AG04450 (cell line): ENCODE data around the gene STX3. TPM values are rescaled to one million over a fixed set of nuclear protein-coding genes. Genes with fewer than 3 reads are reported as not detected.

ENCODE experiments used
- CTCF ChIA-PET: fragments of 300-600, 350-600 bp; formaldehyde crosslinking; extraction: SDS; loops from one replicate; lab custom pipeline; 2022; ENCODE audit warnings: antibody characterized with exemption, inconsistent platforms; lab: Charles Lee
- POLR2A ChIA-PET: fragments of 350-600 bp; formaldehyde crosslinking; extraction: SDS; loops from one replicate; lab custom pipeline; 2021; ENCODE audit warnings: antibody characterized with exemption, inconsistent platforms; lab: Yijun Ruan, JAX
- DNase-seq: peaks from one replicate; pipeline ENCODE4 v3.0.0-alpha.2; 2011; ENCODE audit warnings: low read depth, low spot score
- H3K27ac ChIP-seq: one replicate; pipeline ENCODE4 v1.5.1; 2012; ENCODE audit warnings: low read depth, low read length, control low read depth
- H3K27me3 ChIP-seq: one replicate; pipeline ENCODE4 v1.6.0; 2012; ENCODE audit warnings: low read length; ENCODE audit not compliant: control insufficient read depth, insufficient read depth
- H3K4me3 ChIP-seq: 2 replicates; pipeline ENCODE4 v1.5.1; 2011; ENCODE audit warnings: mild to moderate bottlenecking, low read depth, low read length, control low read depth
- H3K9me3 ChIP-seq: 2 replicates; pipeline ENCODE4 v1.5.1; 2012; ENCODE audit warnings: low read length; ENCODE audit not compliant: control insufficient read depth, insufficient read depth
- polyA plus RNA-seq: library from polyadenylated mRNA; depleted of rRNA; stranded (reverse); fragments of >200 nt; gene quantifications from 2 replicates; pipeline ENCODE4 v1.2.3, GENCODE V29; 2011
- TF ChIP-seq, protein P1 (sequence below): IDR thresholded peaks from 2 replicates; pipeline ENCODE4 v1.5.1; 2011; ENCODE audit warnings: low read depth, low read length, control low read depth, inconsistent platforms

STX3 gene
- polyA plus RNA-seq, 1 experiment: 12.4 TPM

DNA sequence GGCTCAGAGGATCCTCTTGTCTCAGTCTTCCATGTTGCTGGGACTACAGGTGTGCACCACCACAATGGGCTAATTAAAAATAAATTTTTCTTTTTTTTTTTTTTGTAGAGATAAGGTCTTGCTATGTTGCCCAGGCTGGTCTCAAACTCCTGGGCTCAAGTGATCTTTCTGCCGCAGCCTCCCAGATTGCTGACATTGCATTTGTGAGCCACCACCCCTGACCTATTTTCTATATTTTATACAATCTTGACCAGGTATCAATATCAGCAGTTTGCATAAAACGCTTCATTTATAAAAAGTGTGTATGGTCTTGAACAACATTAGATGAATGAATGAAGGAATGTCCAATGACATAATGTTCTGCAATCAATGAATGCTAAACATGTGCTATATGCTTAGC is 9.1 kb upstream of the STX3 start:
- Histone ChIP-seq H3K27ac (no peak overlapping the region), H3K4me3 (no peak overlapping the region), H3K27me3 (peaks cover 3% of the 10 kb centered on the region), H3K9me3 (no peaks in the 10 kb centered on the region)
- TF ChIP-seq, protein P1, sequence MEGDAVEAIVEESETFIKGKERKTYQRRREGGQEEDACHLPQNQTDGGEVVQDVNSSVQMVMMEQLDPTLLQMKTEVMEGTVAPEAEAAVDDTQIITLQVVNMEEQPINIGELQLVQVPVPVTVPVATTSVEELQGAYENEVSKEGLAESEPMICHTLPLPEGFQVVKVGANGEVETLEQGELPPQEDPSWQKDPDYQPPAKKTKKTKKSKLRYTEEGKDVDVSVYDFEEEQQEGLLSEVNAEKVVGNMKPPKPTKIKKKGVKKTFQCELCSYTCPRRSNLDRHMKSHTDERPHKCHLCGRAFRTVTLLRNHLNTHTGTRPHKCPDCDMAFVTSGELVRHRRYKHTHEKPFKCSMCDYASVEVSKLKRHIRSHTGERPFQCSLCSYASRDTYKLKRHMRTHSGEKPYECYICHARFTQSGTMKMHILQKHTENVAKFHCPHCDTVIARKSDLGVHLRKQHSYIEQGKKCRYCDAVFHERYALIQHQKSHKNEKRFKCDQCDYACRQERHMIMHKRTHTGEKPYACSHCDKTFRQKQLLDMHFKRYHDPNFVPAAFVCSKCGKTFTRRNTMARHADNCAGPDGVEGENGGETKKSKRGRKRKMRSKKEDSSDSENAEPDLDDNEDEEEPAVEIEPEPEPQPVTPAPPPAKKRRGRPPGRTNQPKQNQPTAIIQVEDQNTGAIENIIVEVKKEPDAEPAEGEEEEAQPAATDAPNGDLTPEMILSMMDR: no peak
- ChIA-PET POLR2A (no interaction called here), CTCF (interaction anchor here (1.1 to 1.2 kb wide), 2 partner anchors 9 to 56 kb away, joined by 3 to 5 read pairs; partner anchors contain the start of gene STX3)
- no peak for DNase-seq

DNA sequence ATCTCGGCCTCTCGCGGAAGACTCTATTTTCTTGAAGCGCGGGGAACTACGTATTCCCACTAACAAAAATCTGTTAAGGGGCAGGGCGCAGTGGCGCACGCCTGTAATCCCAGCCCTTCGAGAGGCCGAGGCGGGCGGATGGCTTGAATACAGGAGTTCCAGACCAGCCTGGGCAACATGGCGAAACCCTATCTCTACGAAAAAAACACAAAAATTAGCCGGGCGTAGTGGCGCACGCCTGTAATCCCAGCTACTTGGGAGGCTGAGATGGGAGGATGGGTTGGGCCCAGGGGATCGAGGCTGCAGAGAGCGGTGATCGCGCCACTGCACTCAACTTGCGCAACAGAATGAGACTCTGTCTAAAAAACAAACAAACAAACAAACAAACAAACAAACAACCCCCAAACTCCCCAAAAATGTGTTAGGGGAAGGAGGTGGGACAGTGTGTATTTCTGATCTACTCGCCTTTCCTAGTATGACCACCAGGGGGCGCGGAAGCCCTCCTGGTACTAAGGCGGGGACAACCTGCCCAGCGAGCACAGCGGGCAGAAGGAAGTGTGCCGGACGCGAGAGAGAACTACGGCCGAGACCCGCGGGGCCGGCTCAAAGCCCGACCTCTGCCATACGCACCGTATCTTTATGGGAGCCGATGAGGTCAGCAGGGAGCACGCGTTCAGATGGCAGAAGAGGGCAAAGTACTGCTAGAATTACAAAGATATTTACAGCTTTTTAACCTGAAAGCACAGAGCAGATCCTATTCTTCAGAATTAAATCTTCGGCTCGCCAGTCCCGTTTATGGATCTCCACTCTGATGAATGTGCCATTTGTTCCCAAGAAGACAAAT is 1.3 kb upstream of the STX3 start:
- no peaks in the 10 kb centered on the region for H3K27me3 ChIP-seq
- peak; percentile 26 for DNase-seq
- H3K4me3 ChIP-seq: peak overlapping the region; percentile 85
- H3K27ac ChIP-seq: no peak overlapping the region
- POLR2A ChIA-PET: interaction anchor here (1.0 to 1.3 kb wide), 3 partner anchors 23 to 57 kb away, joined by 3 to 4 read pairs (median 3); partner anchors contain the start of gene MRPL16
- H3K9me3 ChIP-seq: no peaks in the 10 kb centered on the region; the same call in 1 of the 2 replicates
- CTCF ChIA-PET: interaction anchor here (0.7 to 5.0 kb wide), 20 partner anchors 9 to 225 kb away, joined by 3 to 79 read pairs (median 5); partner anchors contain the start of gene MRPL16
- TF ChIP-seq, protein P1: peak; percentile 91

DNA sequence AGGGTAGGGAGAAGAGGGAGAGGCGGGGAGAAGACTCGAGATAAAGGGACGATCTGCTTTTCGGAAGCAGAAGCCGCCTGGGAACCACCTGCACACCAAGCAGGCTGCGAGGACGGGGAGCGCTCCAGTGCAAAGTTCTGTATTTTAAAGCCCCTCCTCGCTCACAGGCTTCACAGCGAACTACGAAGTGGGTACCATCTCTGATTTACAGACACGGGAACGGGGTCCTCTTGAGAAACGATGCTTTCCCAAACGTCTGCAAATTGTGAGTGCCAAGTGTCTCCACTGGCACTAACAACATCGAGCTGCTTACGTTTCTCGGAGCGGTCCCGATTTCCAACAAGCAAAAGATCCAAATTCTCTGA is 700 bp upstream of the STX3 start:
- POLR2A ChIA-PET: interaction anchor here (1.3 to 1.8 kb wide), 4 partner anchors 32 to 86 kb away, joined by 4 to 8 read pairs (median 7); partner anchors contain the start of gene PATL1
- peak overlapping the region; percentile 85 for H3K4me3 ChIP-seq
- H3K27me3 ChIP-seq: no peaks in the 10 kb centered on the region
- no peaks in the 10 kb centered on the region; the same call in 1 of the 2 replicates for H3K9me3 ChIP-seq
- TF ChIP-seq, protein P1: no peak
- DNase-seq: no peak
- no peak overlapping the region for H3K27ac ChIP-seq
- CTCF ChIA-PET: interaction anchor here (0.7 to 5.0 kb wide), 17 partner anchors 9 to 226 kb away, joined by 3 to 79 read pairs (median 5); partner anchors contain the start of gene MRPL16

DNA sequence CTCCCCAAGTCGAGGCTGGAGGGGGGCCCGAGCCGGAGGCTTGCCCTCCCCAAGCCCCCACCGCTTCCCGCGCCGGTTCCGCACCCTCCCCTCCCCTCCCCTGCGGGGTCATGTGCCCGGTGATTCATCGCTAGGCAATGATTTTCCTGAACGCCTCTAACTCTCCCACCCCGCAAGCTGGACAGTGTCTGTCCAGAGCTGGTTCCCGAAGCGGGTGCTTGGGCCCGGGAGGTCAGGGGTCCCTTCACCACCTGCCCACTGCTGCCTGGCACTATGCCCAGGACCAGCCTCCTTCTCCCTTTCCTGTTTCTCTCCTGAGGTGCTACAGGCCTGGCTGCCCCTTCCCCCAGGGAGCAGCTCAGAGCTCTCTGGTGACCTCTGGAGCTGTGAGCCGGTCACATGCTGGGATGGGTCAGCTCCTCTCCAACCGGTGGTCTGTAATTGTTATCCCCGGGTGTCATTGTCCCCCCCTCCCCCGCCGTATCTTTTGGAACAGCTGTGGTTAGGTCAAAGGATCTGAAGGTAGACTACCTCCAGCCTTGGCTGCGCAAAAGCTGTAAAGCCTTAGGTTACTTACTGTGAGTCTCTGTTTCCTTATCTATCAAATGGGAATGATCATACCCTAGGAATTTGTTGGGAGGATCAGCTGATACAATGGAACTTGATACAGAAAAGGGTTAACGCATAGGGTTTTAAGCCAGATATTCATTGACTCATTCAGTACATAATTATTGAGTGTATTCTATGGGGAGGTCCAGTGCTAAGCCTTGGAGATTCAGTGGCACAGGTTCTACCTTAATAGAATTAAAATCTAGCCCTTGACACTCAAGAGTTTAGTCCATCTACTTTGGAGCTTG is 753 bp downstream of the STX3 start:
- DNase-seq: peak; percentile 37
- POLR2A ChIA-PET: interaction anchor here (0.6 to 1.8 kb wide), 11 partner anchors 21 to 1196 kb away, joined by 3 to 10 read pairs (median 4); partner anchors contain the start of genes PATL1 and SLC15A3
- TF ChIP-seq, protein P1: no peak

More for the DNA sequence above, 753 bp downstream of the STX3 start:
- no peaks in the 10 kb centered on the region; the same call in 1 of the 2 replicates for H3K9me3 ChIP-seq
- CTCF ChIA-PET: interaction anchor here (0.6 to 5.0 kb wide), 9 partner anchors 11 to 223 kb away, joined by 3 to 79 read pairs (median 9); partner anchors contain the start of gene MRPL16
- H3K4me3 ChIP-seq: peak overlapping the region; percentile 85
- no peaks in the 10 kb centered on the region for H3K27me3 ChIP-seq
- H3K27ac ChIP-seq: peak overlapping the region; percentile 78
